Retina (tissue), 1 donor: ENCODE data around the gene FGF5.
"Not testable (repeated sequence)": the region's sequence is repeated elsewhere in the genome, so short reads cannot be mapped to it uniquely, and the experiment has no call there.

Source experiments
- DNase-seq: peaks from one replicate; pipeline ENCODE4 v3.0.0-alpha.2; 2016

The FGF5 gene

DNA sequence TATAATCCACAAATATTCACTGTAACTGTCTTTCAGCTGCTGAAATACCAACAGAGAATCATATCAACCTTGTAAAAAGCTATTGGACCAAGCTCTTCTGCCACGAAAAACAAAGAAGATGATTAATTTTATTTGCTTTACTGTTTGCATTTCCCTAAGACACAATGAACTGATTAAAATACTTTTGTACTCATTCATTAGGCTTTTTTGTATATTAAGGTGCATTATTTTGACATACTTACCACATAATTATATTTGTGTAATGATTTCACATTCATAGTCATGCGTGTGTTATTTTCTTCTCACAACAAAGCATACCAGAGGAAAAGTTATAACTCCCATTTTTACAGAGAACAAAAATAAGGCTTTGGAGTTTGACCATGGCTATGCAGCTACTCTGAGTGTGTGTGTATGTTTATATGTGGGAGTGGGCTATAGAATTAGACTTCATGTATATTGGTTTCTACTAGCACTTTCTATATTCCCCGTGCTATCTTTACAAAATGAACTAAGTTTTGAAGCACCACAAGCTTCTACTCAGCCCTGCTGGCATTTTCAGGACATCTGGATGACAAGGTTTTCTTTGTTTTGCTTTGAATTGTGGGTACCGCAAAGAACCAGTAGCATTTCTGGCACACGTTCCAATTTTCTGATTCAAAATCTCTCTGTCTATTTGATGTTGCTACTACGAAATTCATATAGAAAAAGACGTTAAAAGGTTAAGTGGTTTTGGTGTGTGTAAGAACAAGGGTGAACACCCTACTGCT lies 11.0 kb upstream of the FGF5 start:
- DNase-seq, result no peak

GRCh38 chr4:80257851-80258250 lies 8.6 kb upstream of the FGF5 start:
- DNase-seq, result no peak

DNA sequence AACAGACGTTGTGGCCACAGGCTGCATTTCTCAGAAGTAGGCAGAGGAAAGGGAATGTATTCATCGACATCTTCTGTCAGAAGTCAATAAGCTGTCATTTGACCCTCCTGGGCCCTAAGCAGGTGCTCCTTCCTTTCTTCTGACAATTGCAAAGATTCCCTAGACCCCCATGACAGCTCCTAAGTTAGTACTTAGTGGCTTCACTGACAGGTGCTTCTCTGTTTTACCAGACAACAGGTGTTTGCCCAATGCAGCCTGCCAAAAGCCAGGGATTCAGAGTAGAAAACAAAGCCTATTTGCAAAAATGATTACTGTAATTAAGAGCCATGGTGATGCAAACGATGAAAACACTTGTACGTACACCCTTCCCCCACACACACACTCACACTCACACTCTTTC lies 7.5 kb upstream of the FGF5 start:
- DNase-seq, result no peak

DNA sequence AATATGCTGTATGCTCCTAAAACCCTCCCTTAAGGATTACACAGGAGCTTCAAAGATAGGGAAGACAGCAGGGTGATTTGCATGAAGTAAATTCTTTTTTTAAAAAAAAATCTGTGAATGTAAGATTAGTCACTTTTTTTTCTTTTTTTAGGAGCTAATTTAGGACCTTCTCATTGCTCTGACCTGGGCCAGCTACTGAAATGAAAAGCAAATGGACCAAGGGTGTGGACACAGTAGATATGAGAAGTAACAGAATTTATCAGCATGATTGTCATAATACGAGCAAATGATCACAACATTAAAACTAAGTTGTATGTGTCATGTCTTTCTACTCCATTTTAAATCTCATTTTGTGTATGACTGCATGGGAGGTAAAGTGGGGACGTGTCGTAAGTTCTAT lies 6.6 kb upstream of the FGF5 start:
- no peak for DNase-seq

DNA sequence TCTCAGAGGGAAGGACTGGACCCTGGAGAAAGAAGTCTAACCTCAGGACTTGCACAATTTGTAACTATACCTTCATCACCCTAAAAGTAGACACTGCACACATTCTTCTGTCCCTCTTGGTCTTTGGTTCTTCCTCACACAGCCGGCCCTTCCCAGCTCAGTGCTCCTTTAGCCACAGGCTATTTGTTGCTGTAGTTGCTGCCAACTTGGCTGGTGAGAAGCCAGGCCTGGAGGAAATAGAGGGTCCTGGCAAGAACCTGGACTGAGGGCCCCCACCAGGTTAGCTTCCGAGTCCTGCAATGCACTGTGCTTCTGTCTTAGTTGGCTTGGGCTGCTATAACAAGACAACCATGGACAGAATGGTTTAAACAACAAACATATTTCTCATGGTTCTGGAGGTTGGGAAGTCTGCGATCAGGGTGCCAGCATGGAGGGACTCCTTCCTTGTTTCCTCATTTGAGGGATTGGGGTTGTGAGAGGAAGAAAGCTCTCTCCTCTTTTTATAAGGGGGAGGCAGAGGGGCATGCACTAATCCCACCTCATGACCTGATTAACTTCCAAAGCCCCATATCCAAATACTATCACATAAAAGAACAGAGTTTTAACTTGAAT lies 4.4 kb upstream of the FGF5 start:
- DNase-seq, result no peak

GRCh38 chr4:80263541-80264351 lies 2.7 kb upstream of the FGF5 start:
- DNase-seq, result peak; percentile 63

GRCh38 chr4:80264352-80264647 lies 2.2 kb upstream of the FGF5 start:
- no peak for DNase-seq

GRCh38 chr4:80264825-80265224 lies 1.6 kb upstream of the FGF5 start:
- peak; percentile 11 for DNase-seq

DNA sequence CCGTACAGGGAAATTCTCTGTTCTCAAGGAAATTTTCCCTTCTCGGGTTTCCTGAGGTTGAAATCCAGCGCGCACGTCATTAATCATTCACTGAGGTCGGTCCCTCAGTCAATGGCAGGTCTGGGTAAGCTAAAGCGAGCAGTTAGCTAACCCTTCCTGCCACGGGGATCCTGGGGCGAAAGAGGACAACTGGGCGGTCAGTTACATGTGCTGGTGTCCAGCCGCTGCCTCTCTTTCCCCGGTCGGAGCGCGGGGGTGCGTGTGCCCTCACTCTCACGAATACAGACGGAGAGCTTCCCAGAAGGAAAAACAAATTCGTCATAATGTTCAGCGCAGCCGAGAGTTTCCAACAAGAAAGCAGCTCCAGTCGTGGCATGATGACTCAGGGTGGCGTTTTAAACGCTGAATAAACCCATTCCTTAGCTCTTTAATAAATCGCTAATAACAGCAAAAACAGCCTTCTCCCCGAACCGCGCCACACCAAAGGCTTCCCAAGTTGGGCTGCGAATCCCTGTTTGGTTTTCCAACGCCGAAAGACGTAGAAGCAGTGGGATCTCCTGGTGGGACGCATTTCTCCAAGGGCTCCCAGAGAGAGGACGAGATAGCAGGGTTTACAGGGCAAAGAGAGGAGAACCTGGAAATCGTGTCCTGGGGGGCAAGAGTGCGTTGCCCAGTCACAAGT lies 752 bp upstream of the FGF5 start:
- DNase-seq, result peak; percentile 77

DNA sequence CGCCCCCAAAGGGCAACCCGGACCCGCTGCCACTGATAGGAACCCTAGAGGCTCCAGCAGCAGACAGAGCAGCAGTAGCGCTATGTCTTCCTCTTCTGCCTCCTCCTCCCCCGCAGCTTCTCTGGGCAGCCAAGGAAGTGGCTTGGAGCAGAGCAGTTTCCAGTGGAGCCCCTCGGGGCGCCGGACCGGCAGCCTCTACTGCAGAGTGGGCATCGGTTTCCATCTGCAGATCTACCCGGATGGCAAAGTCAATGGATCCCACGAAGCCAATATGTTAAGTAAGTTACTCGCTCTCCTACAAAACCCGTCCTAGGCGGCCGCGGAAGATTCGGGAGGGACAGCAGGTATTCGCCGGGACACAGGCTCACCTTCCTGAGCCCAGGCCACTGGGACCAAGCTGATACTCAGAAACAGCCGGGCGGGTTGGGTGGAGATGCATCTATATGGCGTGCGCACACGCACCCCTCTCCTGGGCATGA lies 477 bp downstream of the FGF5 start:
- DNase-seq, result no peak

- DNase-seq, result peak; percentile 60
Observed at GRCh38 chr4:80268081-80268823, 1.8 kb downstream of the FGF5 start.

- DNase-seq, result no peak
Observed at GRCh38 chr4:80268936-80269335, 2.5 kb downstream of the FGF5 start.

DNA sequence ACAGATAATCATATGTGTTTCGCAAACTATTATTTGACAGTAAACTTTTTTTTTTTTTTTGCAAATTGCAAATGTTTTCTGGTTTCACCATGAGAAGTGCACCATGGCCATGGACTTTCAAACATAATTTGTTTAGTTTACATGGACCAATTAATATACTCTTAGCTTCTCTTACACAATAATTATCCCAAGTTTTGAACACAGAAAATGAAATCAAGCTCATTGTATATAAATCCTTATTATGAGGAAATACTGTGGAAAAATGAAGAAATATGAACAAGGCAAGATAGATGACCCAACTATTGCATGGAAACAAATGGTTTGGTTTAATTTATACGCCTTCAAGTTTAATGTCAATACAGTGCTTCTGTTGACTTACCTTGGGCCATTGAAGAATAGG lies 3.9 kb downstream of the FGF5 start:
- DNase-seq, result no peak

DNA sequence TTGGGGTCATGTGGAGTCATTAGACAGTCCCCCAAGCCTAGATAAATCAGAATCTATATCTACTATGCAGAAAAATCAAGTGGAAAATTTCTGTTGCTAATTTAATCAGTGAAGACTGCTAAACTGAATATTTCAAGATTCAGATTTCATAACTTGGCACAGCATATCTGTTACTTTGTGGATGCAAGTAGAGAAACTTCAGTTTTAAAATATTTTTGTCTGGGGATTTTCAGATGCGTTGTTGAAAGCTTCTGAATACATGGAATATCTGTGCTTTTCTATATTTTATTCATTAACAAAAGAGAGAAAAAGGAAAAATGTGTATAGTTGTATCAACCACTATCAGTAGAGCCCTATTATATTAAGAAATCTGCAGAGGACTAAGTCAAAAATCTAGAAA lies 4.4 kb downstream of the FGF5 start:
- DNase-seq, result no peak

- no peak for DNase-seq
Observed at GRCh38 chr4:80271801-80272200, 5.3 kb downstream of the FGF5 start.

DNA sequence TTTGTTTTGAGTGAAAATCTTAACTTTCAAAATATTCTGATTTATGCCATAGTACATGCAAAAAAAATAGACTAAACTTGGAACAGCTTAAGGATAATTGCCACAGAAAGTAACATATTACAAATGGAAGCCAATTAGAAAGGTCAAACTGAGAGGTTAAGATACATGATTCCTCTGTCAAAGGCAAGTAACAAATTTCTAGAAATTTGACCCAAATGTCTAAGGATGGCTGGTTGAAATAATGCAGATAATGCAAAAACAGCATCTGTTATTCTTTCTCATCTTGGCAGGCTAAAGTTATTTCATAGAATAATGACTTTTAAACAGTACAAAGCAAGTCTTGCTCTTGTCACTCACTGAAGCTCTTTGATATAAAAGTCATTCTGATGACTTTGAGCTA lies 10.5 kb downstream of the FGF5 start:
- DNase-seq, result no peak

GRCh38 chr4:80279751-80280150 lies 13.3 kb downstream of the FGF5 start:
- no peak for DNase-seq

- DNase-seq, result no peak
Observed at GRCh38 chr4:80286451-80286850, 20.0 kb downstream of the FGF5 start.

DNA sequence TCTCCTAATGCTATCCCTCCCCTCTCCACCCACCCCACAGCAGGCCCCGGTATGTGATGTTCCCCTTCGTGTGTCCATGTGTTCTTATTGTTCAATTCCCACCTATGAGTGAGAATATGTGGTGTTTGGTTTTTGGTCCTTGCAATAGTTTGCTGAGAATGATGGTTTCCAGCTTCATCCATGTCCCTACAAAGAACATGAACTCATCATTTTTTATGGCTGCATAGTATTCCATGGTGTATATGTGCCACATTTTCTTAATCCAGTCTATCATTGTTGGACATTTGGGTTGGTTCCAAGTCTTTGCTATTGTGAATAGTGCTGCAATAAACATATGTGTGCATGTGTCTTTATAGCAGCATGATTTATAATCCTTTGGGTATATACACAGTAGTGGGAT lies 24.2 kb downstream of the FGF5 start:
- not testable (repeated sequence) for DNase-seq

DNA sequence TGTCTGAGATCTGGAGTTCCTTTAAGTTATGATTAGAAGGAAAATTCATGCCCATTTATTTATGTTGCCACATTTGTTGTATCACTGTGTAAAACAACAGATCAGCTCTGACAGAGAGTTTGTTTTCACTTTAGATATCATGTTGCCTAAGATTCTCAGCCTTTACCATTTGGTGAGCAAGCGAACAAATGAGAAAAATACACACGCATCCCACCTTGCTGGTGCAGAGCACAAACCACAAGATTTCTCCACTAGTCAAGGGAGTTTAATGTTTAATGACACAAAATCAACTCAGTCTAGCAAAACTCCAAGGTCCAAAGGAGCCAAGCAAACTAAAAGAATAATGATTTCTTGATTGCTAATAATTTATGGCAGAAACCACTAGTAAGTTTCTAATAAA lies 27.7 kb downstream of the FGF5 start:
- no peak for DNase-seq

- peak; percentile 24 for DNase-seq
Observed at GRCh38 chr4:80295336-80295735, 28.9 kb downstream of the FGF5 start.

DNA sequence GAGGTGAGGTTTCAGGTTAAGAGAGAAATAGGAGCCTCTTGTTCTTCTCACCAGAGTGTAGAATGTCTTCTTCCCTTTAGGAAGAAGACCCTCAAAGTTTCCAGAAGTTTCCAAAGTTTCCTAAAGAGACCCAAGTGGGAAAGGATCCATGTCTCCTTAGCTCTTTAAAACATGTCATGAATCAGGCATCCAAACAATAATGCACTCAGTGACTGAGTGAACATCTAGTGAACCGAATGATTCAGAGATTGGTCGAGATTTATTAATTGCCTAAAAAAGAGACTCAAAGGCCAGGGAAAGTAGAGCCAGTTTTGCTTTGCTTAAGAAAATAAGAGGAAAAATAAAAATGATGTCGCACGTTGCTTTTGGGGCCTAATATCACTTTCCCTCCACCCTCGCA lies 29.4 kb downstream of the FGF5 start:
- peak; percentile 22 for DNase-seq

- no peak for DNase-seq
Observed at GRCh38 chr4:80301884-80302283, 35.4 kb downstream of the FGF5 start.
